LNCaP clone FGC (cell line): ENCODE data around the gene RPLP2.
A peak's percentile ranks its signal among the peaks of the same experiment; 100 is the strongest.

Experiments
- DNase-seq: peaks from one replicate; pipeline ENCODE4 v3.0.0-alpha.2; 2011; ENCODE audit warnings: low read depth
- H3K4me3 ChIP-seq: 2 replicates; pipeline ENCODE4 v1.5.1; 2011; ENCODE audit warnings: mild to moderate bottlenecking, low read depth, low read length, control low read depth
- CTCF ChIP-seq: IDR thresholded peaks from 2 replicates; pipeline ENCODE4 v1.5.1; 2012; ENCODE audit warnings: mild to moderate bottlenecking; ENCODE audit not compliant: control insufficient read depth, insufficient read depth; ENCODE audit errors: extremely low read depth

Gene RPLP2

GRCh38 chr11:831118-831864 is 21.5 kb downstream of the RPLP2 start:
- no peak for DNase-seq
- no peak for TF ChIP-seq CTCF
- H3K4me3 ChIP-seq, result peak overlapping the region; percentile 69

DNA sequence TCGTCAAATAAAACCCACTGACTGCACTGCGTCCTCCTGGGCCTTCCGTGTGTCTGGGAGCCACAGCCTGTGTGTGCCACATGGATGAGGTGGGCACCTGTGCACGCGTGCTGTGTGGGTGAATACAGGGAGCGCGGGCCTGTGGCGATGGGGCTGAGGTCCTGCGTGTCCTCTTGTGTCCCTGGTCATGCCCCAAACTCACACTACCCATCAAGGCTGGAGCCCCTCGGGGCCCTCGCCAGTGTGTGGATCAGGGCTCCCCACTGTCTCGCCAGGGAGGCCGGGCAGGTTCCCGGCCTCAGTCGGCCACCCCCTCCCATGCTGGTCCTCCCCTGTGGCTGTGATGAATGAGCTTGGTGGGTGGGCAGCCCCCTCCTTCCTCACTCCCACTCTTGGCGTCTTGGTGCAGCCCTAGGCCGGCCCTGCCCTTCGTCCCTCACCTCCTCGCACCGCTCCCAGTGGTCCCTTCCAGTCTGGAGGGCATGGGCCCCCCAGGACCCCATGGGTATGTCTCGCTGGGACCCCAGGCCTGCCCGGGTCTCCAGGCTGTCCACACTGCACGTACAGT is 22.3 kb downstream of the RPLP2 start:
- no peak for TF ChIP-seq CTCF
- peak overlapping the region; percentile 69 for H3K4me3 ChIP-seq
- no peak for DNase-seq

DNA sequence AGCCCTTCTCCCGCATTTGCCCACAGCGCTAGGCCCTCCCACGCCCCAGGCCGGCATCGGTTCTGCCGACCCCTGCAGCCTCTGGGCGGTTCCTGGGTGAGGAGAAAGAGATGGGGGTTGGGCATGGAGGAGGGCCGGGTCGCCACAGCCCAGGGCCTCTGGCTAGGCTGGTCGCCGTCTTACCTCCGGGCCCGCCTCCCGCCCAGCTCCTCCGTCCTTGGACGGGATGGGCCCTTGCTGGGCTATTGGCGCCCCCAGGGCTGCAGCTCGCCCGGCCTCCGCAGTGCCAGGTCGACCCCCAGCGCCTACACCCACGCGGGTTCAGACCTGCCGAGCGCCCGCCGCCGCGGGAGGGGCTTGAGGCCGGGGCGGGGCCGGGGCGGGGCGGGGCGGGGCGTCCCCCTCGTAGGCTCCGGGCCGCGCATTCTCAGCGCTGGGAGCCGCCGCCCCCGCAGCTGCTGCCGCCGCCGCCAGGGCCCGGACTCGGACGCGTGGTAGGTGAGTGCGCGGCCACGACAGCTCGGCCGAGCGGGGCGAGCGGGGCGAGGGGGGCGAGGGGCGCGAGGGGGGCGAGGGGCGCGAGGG is 22.9 kb downstream of the RPLP2 start, which contains the start of gene CD151:
TSS of gene CD151 (plus strand) at position 424 of the 585 bp plus-strand sequence. CDS start 3,118 bp downstream, outside the sequence.
- TF ChIP-seq CTCF, result no peak
- DNase-seq, result no peak
- H3K4me3 ChIP-seq, result peak within 1 kb of the TSS; percentile 69

DNA sequence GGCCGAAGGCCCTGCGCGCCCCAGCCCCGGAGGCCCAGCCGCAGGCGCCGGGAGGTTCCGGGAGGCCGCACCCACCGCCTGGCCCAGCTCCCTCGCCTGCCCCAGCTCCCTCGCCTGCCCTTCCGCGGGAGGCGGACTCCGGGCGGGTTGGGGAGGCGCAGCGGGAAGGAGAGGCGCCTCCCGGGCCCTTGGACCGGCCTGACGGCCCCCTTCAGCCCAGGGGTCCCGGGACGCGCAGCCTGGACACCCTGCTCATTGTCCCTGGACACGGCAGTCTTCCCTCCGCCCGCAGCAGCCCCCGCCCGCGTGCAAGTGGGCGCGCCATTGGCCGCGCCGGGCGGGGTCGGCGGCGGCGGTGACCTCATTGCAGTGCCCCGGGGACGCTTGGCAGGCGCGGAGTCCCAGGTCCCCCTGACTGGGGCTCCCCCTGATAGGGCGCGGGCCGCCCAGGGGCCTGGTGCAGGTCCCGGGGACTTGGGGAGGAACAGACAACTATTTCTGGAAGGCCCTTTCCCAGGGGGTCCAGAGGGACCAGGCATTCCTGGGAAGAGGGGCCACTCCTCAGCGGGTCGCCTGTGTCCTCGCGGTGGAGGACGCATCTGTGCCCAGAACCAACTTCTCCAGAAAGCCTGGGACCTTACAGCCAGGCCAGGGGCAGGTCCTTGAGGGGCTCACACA is 23.5 kb downstream of the RPLP2 start:
- peak overlapping the region; percentile 69 for H3K4me3 ChIP-seq
- DNase-seq, result no peak
- no peak for TF ChIP-seq CTCF

- no peak for DNase-seq
- TF ChIP-seq CTCF, result no peak
- peak overlapping the region; percentile 69 for H3K4me3 ChIP-seq
Measured at GRCh38 chr11:833849-834311, 24.1 kb downstream of the RPLP2 start.

- no peak for DNase-seq
- TF ChIP-seq CTCF, result no peak
- no peak overlapping the region; the same call in 1 of the 2 replicates for H3K4me3 ChIP-seq
Measured at GRCh38 chr11:834371-835316, 24.9 kb downstream of the RPLP2 start.
